Fibroblast of skin of abdomen (primary cell): ENCODE data around the gene MAMSTR.
"Not testable (repeated sequence)": the region's sequence is repeated elsewhere in the genome, so short reads cannot be mapped to it uniquely, and the experiment has no call there.

Source experiments
- DNase-seq: peaks from one replicate; pipeline ENCODE4 v3.0.0-alpha.2; 2013

MAMSTR gene

DNA sequence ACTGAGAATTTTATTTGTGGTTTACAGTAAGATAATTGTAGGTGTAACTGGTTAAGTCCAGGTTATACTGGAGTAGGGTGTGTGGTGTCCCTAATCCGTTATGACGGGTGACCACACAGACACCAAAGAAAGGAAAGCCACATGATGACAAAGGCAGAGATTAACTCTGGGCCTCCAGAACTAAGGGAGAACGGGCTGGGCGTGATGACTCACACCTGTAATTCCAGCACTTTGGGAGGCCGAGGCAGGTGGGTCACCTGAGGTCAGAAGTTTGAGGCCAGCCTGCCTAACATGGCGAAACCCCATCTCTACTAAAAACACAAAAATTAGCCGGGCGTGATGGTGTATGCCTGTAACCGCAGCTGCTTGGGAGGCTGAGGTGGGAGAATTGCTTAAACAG is 33.9 kb downstream of the MAMSTR start:
- DNase-seq: no peak

DNA sequence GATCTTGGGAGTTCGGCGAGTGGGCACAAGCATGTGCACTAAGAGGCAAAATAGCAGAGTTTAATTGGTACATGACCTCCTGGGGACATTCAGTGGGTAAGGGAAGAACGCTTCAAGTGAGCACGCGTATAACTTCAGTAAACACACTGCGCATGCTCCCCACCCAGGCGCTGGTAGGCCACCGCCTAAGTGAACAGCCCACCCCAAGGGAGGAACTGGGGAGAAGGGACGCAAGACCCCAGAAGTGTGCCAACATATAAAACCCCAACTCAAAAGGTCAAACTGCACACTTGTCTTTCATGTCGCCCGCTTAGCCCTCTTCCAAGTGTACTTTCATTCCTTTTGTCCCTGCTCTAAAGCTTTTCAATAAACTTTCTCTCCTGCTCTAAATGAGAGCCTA is 36.2 kb downstream of the MAMSTR start:
- peak; percentile 49 for DNase-seq

DNA sequence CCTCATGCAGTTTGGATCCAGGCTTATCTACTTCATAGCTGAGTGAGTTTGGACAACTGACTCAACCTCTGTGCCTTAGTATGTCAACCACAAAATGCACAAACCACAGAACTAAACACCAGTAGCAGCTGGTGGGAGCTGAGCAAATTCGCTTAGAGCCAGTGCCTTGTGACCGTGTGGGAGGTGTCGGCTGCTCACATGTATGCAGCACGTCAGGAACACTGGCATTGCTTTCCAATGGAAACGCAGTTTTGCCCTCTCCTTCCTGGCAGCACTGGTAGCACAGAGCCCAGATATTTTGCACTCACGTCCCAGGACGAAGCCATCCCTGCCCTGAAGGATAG is 38.4 kb downstream of the MAMSTR start:
- peak; percentile 27 for DNase-seq

- no peak for DNase-seq
Observed at GRCh38 chr19:48680436-48681126, 38.9 kb downstream of the MAMSTR start.

DNA sequence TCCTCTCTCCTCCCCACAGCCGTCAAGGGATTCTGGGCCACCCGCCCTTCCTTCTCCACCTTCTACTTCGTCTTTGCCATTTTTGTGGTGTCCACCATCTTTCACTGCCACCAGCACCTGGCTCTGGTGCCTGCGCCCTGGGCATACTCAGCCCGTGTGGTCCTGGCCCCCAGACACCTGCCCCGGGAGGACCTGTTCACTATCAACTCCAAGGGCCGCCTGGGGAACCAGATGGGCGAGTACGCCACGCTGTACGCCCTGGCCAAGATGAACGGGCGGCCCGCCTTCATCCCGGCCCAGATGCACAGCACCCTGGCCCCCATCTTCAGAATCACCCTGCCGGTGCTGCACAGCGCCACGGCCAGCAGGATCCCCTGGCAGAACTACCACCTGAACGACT is 39.5 kb downstream of the MAMSTR start:
- DNase-seq: not testable (repeated sequence)

DNA sequence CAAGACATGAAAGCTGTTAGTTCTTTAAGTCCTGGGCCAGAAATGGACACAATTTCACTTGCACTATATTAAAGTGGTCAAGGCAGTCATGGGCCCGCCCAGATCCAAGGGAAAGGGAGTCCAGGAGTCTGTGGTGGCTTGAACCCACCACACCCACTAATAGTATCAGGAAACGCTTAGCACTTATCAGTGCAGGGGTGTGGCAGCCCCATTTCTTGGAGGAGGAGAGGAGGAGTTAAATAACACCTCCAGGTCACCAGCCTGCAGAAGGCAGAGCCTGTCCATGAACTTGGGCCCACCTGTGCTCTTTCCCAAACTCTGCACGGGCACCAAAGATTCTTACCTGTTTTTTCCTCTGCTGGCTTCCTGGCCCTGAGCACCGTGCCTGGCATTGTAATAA is 41.3 kb downstream of the MAMSTR start:
- no peak for DNase-seq

DNA sequence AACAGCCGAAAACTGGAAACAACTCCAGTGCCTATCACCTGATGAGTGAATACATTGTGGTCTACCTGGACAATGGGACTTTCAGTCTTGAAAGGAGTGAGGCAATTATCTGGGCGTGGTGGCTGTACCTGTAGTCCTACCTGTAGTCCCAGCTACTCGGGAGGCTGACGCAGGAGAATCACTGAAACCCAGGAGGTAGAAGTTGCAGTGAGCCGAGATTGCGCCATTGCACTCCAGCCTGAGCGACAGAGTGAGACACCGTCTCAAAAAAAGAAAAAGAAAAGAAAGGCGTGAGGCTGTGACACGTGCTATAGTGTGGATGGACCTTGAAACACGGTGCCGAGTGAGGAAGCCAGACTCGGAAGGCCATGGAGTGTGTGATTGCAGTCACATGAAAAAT is 42.6 kb downstream of the MAMSTR start:
- DNase-seq: no peak

- DNase-seq: no peak
Observed at GRCh38 chr19:48676487-48676886, 43.0 kb downstream of the MAMSTR start.

DNA sequence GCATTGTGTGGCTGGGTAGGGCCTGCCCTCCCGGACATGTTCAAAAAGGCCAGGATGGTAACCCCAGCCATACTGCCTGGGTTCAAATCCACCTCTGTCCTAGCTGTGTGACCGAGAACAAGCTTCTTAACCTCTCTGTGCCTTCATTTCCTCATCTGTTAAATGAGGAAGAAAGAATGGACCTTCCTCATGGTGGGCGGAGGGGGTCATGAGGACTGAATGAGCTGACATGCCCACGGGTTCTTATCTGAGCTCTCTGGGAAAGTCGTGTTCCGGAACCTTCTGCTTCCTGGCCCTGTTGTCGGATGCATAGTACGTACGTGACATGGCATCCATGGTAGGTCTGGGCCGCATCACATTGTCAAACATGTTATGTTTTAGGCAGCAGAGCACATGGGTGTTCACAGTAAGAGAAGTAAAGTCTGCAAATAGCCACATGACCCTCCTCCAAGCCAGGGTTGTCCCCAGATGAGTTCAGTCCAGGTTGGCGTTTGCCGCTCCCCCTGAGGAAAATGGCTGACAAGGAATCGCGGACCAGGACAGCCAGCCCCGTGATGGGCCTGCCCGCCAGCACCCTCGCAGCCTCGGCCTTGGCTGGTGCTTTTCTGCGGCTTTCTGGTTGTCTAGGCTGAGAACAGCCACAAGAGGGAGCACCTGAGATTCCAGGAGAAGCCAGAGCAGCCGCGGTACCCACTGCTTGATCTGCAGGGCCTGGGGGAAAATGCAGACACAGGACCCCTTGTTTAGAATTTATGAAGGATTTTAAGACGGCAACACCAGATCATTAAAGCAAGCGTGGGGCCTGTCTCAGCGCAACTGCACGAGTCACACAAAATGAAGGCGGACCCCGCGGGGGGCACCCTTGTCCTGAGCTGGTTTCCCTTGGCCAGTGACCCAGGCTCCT is 44.4 kb downstream of the MAMSTR start:
- peak; percentile 74 for DNase-seq

- no peak for DNase-seq
Observed at GRCh38 chr19:48674216-48674809, 45.2 kb downstream of the MAMSTR start.

DNA sequence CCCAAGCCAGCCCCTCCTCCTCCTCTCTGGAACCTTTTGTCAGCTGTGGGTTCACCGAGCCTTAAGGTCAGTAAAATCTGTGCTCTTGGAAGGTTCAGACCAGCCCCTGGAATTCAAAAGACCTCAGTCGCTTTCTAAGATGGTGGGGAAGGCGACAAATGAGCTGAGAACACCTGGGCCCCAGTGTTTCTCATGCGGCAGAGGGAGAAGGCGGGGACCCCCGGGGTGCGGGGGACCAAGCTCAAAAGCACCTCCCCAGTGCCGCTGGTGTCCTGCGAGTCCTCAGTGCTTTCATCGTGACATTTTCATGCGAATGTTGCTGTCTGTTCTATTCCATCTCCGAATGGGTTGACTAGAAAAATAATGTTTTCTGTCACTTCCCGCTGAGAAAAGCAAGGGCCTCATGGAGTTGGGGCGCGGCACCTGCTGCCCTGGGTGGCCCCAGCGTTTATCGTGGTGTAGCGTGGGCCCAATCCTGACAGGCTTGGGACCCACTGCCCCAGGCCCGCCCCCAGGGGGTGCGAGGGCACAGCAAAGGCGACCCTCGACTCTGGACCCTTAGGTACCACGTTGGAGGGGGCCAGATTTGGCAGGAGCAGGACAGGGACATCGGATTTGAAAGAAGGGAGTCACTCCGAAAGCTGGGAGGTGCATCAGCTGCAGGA is 46.0 kb downstream of the MAMSTR start:
- no peak for DNase-seq

DNA sequence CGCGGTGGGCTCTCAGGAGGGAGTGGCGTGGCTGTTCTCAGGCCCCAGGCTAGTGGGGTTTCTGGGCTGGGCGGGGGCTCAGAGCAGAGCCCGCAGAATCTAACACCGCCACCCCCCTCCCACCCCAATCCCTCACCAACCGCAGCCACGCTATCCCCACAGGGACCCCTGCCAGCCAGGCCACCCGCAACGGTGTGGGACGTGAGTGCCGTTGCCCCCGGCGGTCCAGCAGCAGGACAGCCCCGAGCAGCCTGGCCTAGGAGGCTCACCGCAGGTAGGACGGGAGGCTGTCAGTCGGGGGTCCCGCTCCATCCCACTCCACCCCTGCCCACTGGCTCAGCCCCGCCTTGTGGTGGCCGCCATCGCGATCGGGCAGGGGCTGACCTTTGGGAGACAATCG is 46.5 kb downstream of the MAMSTR start, which contains the start of gene NTN5:
Gene NTN5, minus strand, starts transcription at position 24 of the 400 bp plus-strand sequence. CDS start 2,031 bp downstream, outside the sequence.
- DNase-seq: no peak

DNA sequence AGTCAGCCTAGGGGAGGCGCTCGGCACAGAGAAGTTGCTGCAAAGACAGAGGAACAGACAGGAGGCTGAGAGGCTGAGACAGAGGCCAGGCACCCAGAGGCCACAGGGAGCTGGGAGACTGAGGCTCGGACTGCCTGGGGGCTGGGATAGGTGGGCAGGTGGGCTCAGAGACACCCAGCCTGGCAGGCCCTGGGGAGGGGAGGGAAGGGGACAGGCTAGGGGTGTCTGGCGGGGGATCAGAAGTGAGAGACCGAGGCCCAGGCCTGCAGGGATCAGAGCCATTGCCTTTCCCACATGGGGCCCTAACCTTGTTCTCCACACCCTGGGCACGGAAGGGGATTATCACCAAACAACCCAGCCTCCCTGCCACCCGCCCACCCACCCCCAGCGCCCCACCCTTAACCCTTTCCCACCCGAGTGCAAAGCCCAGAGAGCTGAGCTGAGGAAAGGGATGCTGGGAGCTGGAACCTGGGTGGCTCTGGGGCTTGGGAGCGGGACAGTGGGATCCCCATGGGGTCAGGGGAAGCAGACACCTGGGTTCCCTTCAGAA is 48.0 kb downstream of the MAMSTR start:
- no peak for DNase-seq

DNA sequence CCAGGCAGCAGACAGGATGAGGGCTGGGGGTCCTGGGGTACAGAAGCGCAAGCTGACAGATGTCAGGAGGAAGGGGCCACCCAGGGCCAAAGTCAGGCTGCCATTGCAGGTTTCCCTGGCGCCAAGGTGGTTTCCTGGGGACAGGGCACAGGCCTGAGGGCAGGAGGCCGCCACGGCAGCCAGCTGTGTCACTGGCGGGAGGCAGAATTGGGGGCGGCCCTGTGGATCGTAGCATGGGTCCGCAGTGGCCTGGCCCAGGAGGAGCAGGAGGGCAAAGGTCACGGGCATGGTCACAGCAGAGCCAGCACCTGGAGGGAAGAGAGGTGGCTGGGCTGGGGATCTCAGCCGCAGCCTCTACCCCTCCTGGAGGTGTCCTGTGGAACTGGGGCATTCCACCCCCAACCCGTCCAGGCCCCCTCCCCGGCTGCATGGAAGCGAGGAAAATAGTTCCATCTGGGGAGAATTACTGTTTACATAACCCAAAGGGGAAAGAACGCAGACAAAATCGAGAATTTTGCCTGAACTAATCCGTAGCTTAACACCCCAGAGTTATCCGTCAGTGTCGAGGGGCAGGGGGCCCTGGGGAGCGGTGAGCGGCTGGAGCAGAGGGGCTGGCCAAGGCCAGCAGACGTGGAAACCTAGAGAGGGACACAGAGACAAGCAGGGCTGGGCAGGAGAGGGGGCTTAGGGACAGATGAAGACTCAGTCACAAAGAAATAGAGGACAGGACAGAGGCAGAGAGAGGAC is 48.7 kb downstream of the MAMSTR start:
- no peak for DNase-seq

DNA sequence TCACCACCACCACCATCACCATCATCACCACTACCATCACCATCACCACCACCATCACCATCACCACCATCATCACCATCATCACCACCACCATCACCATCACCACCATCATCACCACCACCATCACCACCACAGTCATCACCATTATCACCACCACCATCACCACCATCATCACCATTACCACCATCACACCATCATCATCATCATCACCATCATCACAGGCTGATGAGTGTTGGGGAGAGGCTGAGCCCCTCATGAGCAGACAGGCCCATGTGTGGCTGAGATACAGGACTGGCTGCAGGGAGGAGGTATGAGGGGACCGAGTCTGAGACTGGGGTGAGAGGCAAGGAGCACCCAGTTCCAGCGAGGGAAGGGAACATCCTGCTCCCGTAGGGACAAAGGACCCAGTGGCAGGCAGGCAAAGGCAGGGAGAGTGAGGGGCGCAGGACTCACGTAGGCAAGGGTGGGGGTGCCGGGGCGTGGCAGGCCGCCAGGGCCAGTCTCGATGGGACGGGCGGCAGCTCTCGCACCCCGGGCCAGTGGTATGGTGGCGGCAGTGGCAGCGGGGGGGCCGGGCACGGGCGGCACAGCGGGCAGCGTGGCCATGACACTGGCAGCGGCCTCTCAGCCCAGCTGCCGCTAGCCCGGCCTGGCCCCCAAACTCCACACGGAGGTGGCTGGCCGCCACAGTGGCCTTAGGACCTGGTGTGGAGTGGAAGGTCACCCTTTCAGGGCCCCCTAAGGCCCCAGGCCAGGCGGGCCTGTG is 49.4 kb downstream of the MAMSTR start:
- DNase-seq: no peak

DNA sequence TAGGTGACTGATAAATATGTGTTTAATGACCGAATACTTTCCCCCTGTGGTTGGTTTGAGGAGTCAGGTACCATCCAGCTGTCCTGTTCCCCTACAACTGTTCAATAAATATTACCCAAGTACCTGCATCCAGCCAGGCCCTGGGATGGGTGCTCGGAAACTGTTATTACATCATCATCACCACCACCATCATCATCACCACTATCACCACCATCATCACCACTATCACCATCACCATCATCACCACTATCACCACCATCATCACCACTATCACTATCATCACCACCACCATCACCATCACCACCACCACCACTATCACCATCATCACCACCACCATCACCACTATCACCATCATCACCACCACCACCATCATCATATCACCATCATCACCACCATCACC is 50.8 kb downstream of the MAMSTR start:
- DNase-seq: no peak

- no peak for DNase-seq
Observed at GRCh38 chr19:48668332-48668731, 51.2 kb downstream of the MAMSTR start.

- DNase-seq: no peak
Observed at GRCh38 chr19:48665786-48666185, 53.7 kb downstream of the MAMSTR start.

DNA sequence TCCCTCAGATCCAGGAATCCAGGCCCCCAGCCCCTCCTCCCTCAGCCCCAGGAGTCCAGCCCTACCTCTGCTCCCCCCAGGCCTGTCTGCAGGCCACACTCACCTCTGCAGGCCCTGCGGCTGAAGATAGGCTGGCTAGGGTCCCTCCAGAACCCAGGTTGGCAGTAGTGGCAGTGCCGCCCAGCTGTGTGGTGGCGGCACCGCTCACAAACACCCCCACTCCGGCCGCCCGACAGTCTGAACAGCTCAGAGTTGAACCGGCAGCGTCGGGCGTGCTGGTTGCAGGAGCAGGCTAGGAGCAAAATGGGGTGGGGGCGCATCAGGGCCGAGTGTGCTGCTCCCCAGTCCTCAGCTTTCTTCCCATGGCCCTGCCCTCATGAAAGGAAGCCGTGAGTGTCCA is 55.0 kb downstream of the MAMSTR start:
- DNase-seq: no peak

GRCh38 chr19:48663667-48664066 is 55.9 kb downstream of the MAMSTR start:
- DNase-seq: no peak
